Mesenteric fat pad (tissue), 1 donor: ENCODE results near the gene XPNPEP2. TPM values are rescaled to one million over a fixed set of nuclear protein-coding genes. Genes with fewer than 3 reads are reported as not detected.

Source experiments
- DNase-seq: peaks from one replicate; pipeline ENCODE4 v3.0.0-alpha.2; 2020; ENCODE audit warnings: low spot score
- long read RNA-seq: library from polyadenylated mRNA; unstranded; transcript quantifications from one replicate; pipeline ENCODE4 v2.0.0, GENCODE V29; 2020
- total RNA-seq: library from RNA; stranded (reverse); fragmentation: NEBNext Ultra II Directional; extraction: Animal tissue kit (Norgen Biotek cat#: 25700); gene quantifications from one replicate; pipeline ENCODE4 v1.2.1, GENCODE V29; 2021
- donor health status: DM: yes; HTN: yes; CAD: no.

XPNPEP2 gene, protein sequence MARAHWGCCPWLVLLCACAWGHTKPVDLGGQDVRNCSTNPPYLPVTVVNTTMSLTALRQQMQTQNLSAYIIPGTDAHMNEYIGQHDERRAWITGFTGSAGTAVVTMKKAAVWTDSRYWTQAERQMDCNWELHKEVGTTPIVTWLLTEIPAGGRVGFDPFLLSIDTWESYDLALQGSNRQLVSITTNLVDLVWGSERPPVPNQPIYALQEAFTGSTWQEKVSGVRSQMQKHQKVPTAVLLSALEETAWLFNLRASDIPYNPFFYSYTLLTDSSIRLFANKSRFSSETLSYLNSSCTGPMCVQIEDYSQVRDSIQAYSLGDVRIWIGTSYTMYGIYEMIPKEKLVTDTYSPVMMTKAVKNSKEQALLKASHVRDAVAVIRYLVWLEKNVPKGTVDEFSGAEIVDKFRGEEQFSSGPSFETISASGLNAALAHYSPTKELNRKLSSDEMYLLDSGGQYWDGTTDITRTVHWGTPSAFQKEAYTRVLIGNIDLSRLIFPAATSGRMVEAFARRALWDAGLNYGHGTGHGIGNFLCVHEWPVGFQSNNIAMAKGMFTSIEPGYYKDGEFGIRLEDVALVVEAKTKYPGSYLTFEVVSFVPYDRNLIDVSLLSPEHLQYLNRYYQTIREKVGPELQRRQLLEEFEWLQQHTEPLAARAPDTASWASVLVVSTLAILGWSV
- total RNA-seq = 9.6 TPM
- long read RNA-seq, partial matches to known transcripts = 6 of 8 reads
- long read RNA-seq, other reads (novel, unspliced or antisense) = 0 of 8 reads

DNA sequence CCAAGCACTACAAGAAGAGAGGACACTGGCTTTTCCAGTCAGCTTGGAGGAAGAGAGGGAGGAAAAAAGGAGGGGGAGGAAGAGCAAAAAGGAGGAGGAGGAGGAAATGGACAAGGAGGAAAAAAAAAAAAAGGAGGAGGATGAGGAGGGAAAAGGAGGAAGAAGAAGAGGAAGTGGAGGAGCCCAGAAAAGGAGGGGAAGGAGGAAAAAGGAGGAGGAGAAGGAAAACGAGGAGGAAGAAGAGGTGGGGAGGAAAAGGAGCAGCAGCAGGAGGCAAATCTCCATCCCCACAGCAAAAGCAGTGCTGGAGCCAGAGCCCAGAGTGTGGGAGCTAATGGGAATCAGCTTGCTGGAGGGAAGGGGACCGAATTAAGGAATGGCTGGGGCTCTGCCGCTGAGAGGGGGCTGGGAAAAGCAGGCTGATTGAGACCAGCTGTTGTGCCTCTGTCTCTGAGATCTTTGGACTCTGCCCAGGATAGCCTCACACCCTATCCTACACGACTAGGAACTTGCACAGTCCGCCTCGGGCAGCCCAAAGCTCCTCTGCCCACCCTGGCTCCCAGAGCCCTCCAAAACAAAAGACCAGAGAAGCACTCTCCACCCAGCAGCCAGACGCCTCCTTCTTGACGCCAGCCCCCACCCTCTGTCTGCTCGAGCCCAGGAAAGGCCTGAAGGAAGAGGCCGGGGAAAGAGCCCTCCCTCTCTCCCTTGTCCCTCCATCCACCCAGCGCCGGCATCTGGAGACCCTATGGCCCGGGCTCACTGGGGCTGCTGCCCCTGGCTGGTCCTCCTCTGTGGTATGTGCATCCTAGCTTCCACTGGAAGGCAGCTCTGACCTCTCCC, at the start of gene XPNPEP2:
XPNPEP2 (plus strand) TSS at position 514 of the 843 bp plus-strand sequence; CDS start at position 749, 235 bp downstream.
- DNase-seq = peak; percentile 77

DNA sequence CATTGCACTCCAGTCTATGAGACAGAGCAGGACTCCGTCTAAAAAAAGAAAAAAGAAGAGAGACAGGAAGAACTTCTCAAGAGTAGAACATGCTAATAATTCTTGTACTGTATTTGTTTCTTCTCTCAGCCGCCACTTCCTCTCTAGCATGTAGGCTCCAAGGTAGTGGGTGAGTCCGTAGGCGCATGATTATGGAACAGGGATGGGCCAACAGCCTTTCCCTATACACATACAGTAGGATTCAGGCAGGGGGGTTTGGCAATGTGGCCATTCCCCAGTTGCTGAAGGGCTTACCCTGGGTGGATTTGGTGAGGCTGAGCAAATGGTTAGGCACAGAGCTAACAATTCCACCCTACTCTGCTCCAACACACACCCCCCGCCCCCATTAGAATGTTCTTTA, 49.0 kb upstream of the XPNPEP2 start:
- DNase-seq = peak; percentile 75

DNA sequence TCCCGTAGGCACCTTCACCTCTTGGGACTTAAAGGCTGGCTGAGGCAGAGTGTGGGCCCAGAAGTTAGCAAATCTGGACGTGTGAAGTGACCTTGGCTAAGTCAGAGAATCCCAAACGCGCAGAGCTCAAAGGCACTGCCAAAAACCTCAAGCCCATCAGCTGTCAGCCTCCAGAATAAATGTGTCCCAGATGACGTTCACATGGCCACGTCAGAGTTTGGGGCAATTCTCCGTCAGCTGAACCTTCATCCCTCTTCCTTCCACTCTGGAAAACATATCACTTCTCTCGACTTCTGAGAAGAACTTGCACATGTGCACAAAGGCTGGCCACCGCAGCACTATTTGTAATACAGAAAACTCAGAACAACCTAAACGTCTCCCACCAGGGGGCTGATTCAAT, 48.3 kb upstream of the XPNPEP2 start:
- peak; percentile 76 for DNase-seq

DNA sequence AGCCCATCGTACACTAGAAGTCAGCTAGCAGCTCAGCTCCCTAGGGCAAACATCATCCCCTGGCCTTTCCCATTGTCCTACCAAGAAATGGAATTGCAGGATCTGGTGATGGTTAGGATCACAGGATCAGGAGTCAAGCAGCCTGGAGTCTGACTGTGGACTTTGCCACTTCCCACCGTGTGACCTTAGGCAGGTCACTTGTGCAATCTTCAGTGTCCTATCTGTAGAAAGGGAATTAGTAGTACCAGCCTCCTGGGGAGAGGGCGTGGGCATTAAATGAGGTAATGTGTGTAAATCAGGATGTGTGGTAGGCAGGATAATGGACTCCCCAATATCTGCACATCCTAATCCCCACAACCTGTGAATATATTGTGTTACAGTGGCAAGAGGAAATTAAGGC, 45.4 kb upstream of the XPNPEP2 start:
- peak; percentile 28 for DNase-seq

DNA sequence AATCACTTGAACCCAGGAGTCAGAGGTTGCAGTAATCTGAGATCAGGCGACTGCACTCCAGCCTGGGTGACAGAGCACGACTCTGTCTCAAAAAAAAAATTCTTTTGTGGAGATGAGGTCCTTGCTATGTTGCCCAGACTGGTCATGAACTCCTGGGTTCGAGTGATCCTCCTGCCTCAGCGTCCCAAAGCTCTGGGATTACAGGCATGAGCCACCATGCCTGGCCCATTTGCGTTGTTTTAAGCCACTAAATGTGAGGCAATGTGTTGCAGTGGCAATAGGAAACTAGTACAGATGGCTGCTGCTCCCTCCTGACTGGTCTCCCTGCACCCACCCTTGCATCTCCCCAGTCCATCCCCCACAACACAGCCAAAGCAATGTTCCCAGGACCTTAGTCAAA, 44.0 kb upstream of the XPNPEP2 start:
- DNase-seq = peak; percentile 53

DNA sequence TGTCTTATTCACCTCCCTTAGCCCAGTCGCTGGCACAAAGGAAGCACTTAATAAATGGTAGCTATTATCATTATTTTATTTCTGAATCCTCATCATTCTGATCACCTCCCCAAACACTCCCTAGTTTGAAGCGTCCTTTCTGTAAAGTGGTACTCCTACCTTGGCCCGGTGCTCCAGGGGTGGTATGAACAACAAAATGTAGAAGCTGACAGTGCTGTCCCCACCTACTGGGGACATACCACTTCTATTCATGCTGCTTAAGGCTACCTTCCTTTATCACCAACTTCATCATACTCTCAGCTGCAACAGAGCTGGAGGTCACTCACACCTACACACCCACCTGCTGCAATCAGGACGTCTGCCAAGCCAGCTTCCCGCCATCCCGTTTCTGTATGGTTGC, 43.2 kb upstream of the XPNPEP2 start:
- DNase-seq = peak; percentile 30

DNA sequence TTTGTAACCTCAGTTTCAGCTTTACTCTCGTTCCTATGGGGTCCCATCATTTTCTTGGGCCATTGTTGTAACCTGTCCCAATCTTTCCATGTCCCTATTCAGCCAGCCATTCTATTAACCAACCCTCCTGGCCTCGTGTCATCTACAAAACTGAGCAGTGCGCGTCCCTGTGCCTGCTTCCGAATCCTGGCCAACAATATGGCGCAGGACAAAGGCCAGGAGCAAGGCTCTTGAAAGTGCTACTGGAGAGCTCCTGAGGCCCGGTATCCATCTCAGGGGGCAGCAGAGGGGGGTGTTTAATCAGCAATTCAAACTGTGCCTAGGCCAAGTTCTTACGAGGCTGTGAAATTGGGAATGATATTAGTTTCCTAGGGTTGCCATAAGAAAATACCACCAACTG, 42.8 kb upstream of the XPNPEP2 start:
- peak; percentile 67 for DNase-seq

DNA sequence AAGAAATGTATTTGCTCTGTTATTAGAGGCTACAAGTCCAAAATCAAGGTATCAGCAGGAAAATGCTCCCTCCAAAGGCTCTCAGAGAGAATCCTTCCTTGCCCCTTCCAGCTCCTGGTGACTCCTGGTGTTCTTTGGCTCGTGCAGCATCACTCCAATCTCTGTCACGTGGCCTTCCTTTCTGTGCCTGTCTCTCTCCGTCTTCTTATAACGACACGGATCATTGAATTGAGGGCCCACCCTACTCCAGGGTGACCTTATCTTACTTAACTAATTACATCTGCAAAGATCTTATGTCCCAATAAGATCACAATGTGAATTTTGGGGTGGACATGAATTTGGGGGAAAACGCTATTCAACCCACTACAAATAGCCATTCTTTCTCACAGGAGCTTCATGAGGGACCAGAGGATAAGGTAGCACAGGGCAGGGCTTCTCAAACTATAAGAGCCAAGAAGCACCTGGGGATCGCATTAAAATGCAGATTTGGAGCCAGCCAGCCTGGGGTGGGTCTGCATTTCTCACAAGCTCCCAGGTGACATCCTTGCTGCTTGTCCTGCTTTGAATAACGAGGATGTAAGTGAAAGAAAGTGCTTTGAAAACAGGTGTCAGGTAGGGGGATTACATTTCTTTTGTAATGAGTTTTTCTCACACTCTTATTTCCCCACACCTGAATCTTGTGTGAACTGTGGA, 42.2 kb upstream of the XPNPEP2 start:
- no peak for DNase-seq

DNA sequence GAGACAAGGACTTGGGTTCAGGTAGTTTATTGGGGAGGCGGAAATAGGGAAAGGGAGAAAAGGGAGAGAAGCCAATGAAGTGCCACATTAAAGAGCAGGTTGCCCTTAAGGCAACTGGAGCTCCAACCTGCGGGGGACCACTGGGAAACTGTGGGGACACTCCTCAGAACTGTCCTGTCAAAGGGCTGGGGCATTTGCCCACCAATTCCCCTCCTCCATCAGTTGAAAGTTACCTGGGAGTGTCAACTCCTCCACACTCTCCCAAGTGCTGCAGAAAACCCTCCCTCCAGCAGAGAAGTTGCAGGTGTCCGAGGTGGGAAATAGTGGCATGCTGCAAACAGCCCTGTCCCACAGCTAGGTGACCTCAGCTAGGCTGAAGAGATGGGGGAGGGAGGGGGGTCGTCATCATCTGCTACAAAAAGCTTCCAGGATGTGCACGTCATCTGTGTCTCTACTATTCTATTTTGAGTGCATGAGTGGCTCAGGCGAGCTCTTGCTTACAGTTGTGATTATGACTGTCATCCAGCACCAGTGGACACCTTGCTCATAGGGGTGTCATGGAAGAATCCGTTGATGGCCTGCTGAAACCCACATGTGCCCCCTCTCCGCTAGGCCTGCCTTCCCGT, 41.5 kb upstream of the XPNPEP2 start:
- peak; percentile 57 for DNase-seq

DNA sequence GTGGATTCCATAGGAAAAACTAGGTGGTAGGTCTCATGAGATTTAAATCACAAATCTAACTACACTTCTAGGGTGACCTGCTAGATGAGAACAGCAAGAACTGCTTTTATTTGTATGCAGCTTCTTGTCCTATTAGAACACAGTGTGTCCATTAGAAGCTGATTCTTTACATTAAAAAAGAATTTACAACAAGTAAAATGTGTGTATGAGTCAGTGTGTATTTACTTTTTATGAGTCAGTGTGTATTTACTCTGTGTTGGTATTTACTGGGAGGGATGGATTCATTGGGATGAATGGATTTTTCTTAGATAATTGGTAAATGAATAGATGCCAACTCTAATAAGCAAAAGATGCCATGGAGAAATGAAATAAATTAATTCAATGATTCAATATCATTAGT, 40.6 kb upstream of the XPNPEP2 start:
- no peak for DNase-seq

DNA sequence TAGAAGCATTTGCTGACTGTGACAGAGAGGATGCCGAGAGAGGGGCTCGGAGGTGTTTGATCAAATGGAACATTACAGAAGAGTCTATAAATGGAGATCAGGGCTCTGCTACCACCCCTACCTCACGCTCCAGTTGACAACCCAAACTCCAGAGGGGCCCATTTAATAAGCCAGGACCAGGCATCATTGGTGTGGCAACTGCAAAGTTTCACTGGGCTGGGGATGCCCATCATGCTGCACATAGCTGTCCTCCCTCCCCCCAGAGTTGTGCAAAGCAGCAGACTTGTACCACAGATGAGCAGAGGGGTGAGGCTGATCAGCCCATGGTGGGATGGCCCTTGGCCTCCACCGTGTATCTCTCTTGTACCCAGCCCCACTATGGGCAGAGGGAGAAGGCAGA, 38.2 kb upstream of the XPNPEP2 start:
- peak; percentile 62 for DNase-seq

DNA sequence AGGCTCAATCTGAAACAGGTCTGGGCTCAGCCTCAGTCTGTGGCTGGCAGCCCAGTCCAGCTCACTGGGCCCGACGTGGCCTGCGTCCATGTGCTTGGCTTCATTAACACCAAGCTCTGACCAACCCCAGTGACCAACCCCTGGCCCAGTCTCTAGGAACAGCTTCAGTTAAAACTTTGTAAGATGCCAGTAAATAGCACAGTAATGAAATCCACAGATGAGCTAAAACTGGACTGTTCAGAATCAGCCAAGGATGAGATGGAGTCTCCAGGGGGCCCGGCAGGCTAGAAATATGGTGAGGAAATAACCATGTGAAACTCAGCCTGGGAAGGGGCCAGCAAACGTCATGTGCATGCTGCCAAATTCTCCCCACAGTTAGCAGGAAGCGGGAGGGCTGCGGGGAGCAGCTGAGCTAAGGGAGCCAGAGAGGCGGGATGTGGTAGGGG, 37.1 kb upstream of the XPNPEP2 start:
- DNase-seq = peak; percentile 89

DNA sequence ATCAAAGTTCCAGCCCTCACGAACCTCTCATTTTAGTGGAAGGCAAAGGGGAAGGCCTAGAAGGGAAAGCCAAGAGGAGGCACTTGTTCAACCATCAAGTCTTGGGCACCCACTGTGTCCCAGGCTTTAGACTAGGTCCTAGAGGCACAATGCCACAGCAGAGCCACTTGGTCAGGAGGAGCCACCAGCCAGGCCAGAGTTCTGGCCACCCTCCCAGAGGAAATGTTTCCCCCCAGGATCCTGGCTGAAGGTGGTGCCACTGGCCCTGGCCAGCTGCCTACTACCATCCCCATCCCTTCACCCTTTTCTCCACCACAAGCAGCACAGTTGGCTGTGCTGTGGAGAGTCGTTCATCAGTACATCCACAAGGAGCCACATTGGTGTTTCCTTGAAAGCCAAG, 34.3 kb upstream of the XPNPEP2 start:
- peak; percentile 67 for DNase-seq

DNA sequence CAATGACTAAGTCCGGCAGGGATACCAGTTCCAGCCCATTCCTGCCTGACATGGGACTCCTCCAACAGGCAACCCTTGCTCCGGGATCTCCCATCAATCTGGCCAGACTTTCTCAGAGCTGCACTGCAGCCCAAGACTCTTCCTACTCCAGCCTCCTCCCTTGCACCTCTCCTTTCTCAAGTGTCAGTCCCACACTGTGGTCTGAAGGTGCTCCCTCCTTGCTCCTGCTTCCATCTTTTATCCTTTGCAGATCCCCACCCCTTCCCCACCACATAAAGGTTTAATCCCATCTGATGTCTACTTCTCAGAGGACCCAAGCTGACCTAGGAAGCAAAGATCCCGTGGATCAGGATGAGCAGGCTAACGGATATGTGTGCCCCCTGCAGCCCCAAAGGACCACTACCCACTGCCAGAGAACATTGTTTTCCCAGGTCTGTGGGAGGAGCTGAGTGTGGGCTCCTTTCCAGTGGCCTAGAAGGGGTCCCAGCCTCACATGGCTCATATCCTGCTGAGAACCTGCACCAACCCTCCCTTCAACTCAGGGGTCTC, 33.3 kb upstream of the XPNPEP2 start:
- DNase-seq = peak; percentile 59

DNA sequence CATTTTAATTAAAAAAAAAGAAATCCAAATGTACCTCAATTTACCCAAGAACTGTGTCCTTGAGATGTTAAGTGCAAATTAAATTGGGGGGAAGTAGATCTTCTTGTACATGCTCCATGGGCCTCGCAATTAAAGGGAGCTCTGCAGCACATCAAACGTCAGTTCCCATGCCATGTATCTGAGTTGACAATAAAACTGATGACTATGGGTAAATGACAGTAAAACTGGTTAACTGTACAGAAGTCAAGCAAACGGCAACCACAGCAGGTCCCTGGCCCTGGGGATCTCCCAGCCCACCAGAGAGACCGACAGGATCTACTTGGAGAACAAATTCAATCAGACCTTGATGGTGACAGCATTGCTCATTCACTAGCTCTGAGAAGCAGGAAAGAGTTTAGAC, 32.8 kb upstream of the XPNPEP2 start:
- DNase-seq = no peak

DNA sequence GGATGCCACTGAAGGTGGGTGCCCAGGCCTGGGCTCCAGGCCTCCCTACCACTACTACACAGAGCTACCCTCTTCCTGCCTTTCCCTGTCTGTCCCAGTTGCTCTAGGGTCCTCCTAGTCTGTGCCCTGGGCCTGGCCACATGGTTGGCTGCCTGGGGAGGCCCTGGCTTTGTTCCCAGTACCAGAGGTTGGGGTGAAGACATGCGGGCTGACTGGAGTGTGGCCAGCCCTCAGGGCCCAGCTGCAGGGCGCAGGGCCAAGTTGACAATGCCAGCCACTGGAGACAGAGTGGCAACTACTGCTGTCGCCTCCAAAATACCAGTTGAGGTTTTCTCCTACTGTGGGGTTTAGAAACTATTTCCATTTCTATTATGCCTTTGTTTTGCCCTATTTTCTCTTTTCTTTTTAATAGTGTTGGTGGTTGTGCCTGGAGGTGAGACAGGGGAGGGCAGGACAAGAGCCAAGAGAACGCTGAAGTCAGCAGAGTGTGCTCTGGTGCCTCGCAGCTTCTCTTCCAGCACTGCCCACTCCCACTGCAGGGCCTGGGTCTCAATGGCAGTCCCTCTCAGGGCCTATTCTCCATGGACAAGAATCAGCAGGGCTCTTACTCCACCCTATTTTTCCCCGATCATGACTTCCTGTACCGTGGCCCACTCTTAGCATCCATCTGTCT, 32.2 kb upstream of the XPNPEP2 start:
- DNase-seq = peak; percentile 41

DNA sequence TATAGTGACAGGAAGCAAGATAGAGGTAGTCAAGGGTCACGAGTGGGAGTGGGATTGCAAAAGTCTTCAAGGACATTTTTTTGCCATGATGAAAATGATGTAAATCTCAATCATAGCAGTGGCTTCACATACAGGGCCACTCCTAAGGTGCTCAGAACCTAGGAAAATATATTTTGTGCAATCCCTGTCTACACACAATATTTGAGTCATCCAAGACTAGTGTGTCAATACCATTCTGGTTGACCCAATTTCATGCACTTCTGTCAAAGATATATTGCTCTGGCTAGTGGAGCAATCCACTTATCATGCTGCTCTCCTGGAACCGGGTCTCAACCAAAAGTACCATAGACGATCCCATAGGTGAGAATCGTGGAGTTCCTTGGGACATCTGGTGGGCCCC, 24.2 kb upstream of the XPNPEP2 start:
- DNase-seq = no peak

DNA sequence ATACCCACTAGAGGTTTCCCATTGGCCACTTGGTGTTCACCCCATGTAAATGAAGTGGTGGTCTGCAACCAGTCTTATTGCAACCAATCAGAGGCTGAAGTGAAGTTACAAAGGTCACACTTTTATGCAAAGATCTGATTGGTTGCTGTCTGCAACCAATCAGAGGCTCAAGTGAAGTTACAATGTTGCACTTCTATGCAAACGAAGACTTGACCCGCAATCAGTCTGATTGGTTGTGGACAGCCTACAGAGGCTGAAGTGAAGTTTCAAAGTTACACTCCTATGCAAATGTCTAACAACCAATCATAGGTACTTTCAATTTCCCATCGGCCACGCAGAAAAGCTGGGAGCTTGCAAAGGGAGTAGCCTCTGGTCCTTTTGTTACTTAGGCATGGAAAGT, 22.3 kb upstream of the XPNPEP2 start:
- DNase-seq = no peak

DNA sequence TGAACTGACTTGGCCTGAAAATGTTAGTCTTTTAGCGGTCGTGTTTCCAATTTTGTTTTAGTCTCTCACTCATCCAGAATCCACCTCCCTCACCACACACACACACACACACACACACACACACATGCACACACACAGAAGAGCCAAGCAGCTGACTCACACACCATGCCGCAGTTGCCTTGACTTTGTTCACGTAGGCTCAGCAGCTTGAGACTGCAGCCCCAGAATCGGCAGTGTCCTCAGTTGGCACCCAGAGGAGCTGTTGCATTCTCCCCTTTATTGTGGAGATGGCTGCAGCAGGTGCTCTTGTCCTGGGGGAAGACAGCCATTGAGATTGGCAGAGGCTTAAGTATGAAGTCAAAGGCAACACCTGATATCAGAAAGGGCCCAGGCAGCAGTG, 20.9 kb upstream of the XPNPEP2 start:
- DNase-seq = peak; percentile 75

DNA sequence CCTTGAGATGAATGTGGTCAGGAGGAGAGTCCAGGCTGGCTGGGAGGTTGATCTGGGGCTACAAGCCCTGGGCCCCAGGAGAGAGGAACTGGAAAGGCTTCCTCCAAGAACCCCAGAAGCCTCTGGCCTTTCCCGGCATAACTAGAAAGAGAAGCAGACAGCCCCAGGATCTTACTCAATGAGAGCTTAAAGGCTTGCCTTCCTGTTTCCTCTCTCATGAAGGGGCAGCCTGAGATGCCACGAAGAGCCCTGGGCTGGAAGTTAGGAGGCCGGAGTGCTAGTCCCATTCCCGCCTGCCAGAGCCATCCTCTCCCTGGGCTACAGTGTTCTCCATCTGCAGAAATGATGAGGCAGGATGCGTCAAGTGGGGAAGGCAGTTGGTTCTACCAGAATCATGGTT, 20.1 kb upstream of the XPNPEP2 start:
- peak; percentile 43 for DNase-seq
